SK-N-SH (cell line): ENCODE measurements around the gene ZNF891. TPM values are rescaled to one million over a fixed set of nuclear protein-coding genes. Genes with fewer than 3 reads are reported as not detected.

Experiments
- CTCF ChIA-PET: fragments of 300-600, 350-600 bp; formaldehyde crosslinking; extraction: SDS; loops from one replicate; lab custom pipeline; 2021; lab: Yijun Ruan, JAX
- POLR2A ChIA-PET: fragments of 350-600 bp; sonication (Branson Sonifier 250); formaldehyde crosslinking; extraction: SDS; loops from one replicate; lab custom pipeline; 2020; ENCODE audit warnings: antibody characterized with exemption, inconsistent platforms; lab: Yijun Ruan, JAX
- DNase-seq: peaks from one replicate; pipeline ENCODE4 v3.0.0; 2012
- H2AFZ ChIP-seq: fragments of 200-600 bp; sonication (generic); 2 replicates; pipeline ENCODE4 v1.8.1; 2016; ENCODE audit warnings: antibody characterized with exemption, mild to moderate bottlenecking, low read depth
- H3F3A ChIP-seq: fragments of 200-600 bp; sonication (generic); replicated peaks from 2 replicates; pipeline ENCODE3; 2016; ENCODE audit warnings: antibody characterized with exemption, mild to moderate bottlenecking; ENCODE audit not compliant: insufficient read depth
- H3K27ac ChIP-seq, 2 experiments: fragments of 200-500 bp in 1 of 2; fragments of 200-600 bp in 1 of 2; sonication (Bioruptor generic) in 1 of 2; sonication (generic), shearing (Covaris generic) in 1 of 2; 2 replicates each; pipeline versions ENCODE4 v1.5.1 to v1.6.1; 2014 to 2016; ENCODE audit warnings: low read depth in 2 of 2, inconsistent platforms in 1 of 2, low read length in 1 of 2, mild to moderate bottlenecking in 1 of 2, mixed read lengths in 1 of 2
- H3K27me3 ChIP-seq: fragments of 200-600 bp; sonication (generic), shearing (Covaris generic); 2 replicates; pipeline ENCODE4 v1.6.1; 2016; ENCODE audit warnings: mixed run types; ENCODE audit not compliant: insufficient read depth
- H3K36me3 ChIP-seq, 2 experiments: fragments of 200-500 bp in 1 of 2; fragments of 200-600 bp in 1 of 2; sonication (Bioruptor generic) in 1 of 2; sonication (generic) in 1 of 2; replicated peaks in 1 of 2; 2 replicates each; pipeline versions ENCODE3 to v1.5.1; 2014 to 2016; ENCODE audit warnings: low read length in 1 of 2, mild to moderate bottlenecking in 1 of 2; ENCODE audit not compliant: insufficient read depth in 2 of 2, control insufficient read depth in 1 of 2
- H3K4me1 ChIP-seq, 2 experiments: fragments of 200-500 bp in 1 of 2; fragments of 200-600 bp in 1 of 2; sonication (Bioruptor generic) in 1 of 2; sonication (generic), shearing (Covaris generic) in 1 of 2; 2 replicates each; pipeline versions ENCODE4 v1.5.1 to v1.6.1; 2014 to 2016; ENCODE audit warnings: low read depth in 1 of 2, low read length in 1 of 2, mixed run types in 1 of 2; ENCODE audit not compliant: insufficient read depth in 2 of 2, control insufficient read depth in 1 of 2
- H3K4me2 ChIP-seq: fragments of 200-600 bp; sonication (generic), shearing (Covaris generic); 2 replicates; pipeline ENCODE4 v1.6.1; 2017; ENCODE audit warnings: mixed run types
- H3K4me3 ChIP-seq, 2 experiments: fragments of 200-500 bp in 1 of 2; fragments of 200-600 bp in 1 of 2; sonication (Bioruptor generic) in 1 of 2; sonication (generic), shearing (Covaris generic) in 1 of 2; 2 replicates each; pipeline versions ENCODE4 v1.5.1 to v1.8.1; 2014 to 2016; ENCODE audit warnings: low read depth in 2 of 2, inconsistent platforms in 1 of 2, low read length in 1 of 2, mild to moderate bottlenecking in 1 of 2, mixed read lengths in 1 of 2, moderate library complexity in 1 of 2
- H3K79me2 ChIP-seq: fragments of 200-600 bp; sonication (generic); 2 replicates; pipeline ENCODE4 v1.8.1; 2017; ENCODE audit warnings: mild to moderate bottlenecking; ENCODE audit not compliant: insufficient read depth
- H3K9ac ChIP-seq: fragments of 200-600 bp; sonication (generic); 2 replicates; pipeline ENCODE4 v1.6.1; 2017; ENCODE audit warnings: mixed run types
- H3K9me2 ChIP-seq: fragments of 200-600 bp; sonication (generic); 2 replicates; pipeline ENCODE4 v1.6.1; 2017; ENCODE audit warnings: mixed run types
- H3K9me3 ChIP-seq: fragments of 200-600 bp; sonication (generic); 2 replicates; pipeline ENCODE4 v1.6.1; 2017; ENCODE audit warnings: mixed run types, mild to moderate bottlenecking, moderate library complexity
- H4K20me1 ChIP-seq: fragments of 200-600 bp; sonication (generic); 2 replicates; pipeline ENCODE4 v1.6.1; 2017; ENCODE audit warnings: mild to moderate bottlenecking, mixed run types; ENCODE audit not compliant: insufficient read depth
- FOXM1 ChIP-seq: IDR thresholded peaks from 2 replicates; pipeline ENCODE4 v1.4.0; 2012; ENCODE audit warnings: low read depth, mild to moderate bottlenecking
- NRF1 ChIP-seq: IDR thresholded peaks from 2 replicates; pipeline ENCODE4 v1.6.1; 2012; ENCODE audit warnings: low read depth, mild to moderate bottlenecking, low read length
- POLR2AphosphoS5 ChIP-seq: IDR thresholded peaks from 2 replicates; pipeline ENCODE4 v1.6.1; 2012; ENCODE audit warnings: low read depth, low read length
- RAD21 ChIP-seq: IDR thresholded peaks from 2 replicates; pipeline ENCODE4 v1.6.1; 2012; ENCODE audit warnings: mild to moderate bottlenecking, low read length
- RCOR1 ChIP-seq: fragments of 150-350 bp; IDR thresholded peaks from 2 replicates; pipeline ENCODE4 v1.6.1; 2017; ENCODE audit warnings: antibody characterized with exemption, low read length
- RFX5 ChIP-seq: IDR thresholded peaks from 2 replicates; pipeline ENCODE4 v1.6.1; 2012; ENCODE audit warnings: mild to moderate bottlenecking, improper control_type of control experiment, low read length
- RXRA ChIP-seq: IDR thresholded peaks from 2 replicates; pipeline ENCODE4 v1.4.0; 2012; ENCODE audit warnings: low read depth, mild to moderate bottlenecking, borderline replicate concordance
- SIN3A ChIP-seq: IDR thresholded peaks from 2 replicates; pipeline ENCODE4 v1.6.1; 2012; ENCODE audit warnings: low read depth, mild to moderate bottlenecking, low read length, moderate library complexity, borderline replicate concordance
- SMC3 ChIP-seq: IDR thresholded peaks from 2 replicates; pipeline ENCODE4 v1.6.1; 2012; ENCODE audit warnings: low read depth, low read length, improper control_type of control experiment
- TAF1 ChIP-seq: IDR thresholded peaks from 2 replicates; pipeline ENCODE4 v1.6.1; 2012; ENCODE audit warnings: low read depth, mild to moderate bottlenecking, low read length, moderate library complexity, borderline replicate concordance
- TCF12 ChIP-seq: IDR thresholded peaks from 2 replicates; pipeline ENCODE4 v1.4.0; 2012
- WGBS: methylation state at CpG from one replicate; pipeline ENCODE4 v1.1.6; 2017; ENCODE audit warnings: low lambda C conversion rate; 5-methylcytosine and 5-hydroxymethylcytosine counted together
- polyA plus RNA-seq, 3 experiments: library from polyadenylated mRNA; depleted of rRNA; stranded (reverse); fragments of >200 nt; gene quantifications; 2 replicates each; pipeline ENCODE4 v1.2.3, GENCODE V29; 2012
- TF ChIP-seq, protein P1 (sequence below): IDR thresholded peaks from 2 replicates; pipeline ENCODE4; 2012
- TF ChIP-seq, protein P2 (sequence below): fragments of 150-350 bp; IDR thresholded peaks from 2 replicates; pipeline ENCODE4 v1.6.1; 2017; ENCODE audit warnings: antibody characterized with exemption, low read length, low read depth, borderline replicate concordance
- TF ChIP-seq, protein P3 (sequence below): IDR thresholded peaks from 2 replicates; pipeline ENCODE4 v1.4.0; 2012; ENCODE audit warnings: low read depth
- TF ChIP-seq, protein P4 (sequence below): fragments of 150-350 bp; IDR thresholded peaks from 2 replicates; pipeline ENCODE4 v1.6.1; 2016; ENCODE audit warnings: mild to moderate bottlenecking, low read depth, low read length
- TF ChIP-seq, protein P5 (sequence below): IDR thresholded peaks from 2 replicates; pipeline ENCODE4 v1.4.0; 2012; ENCODE audit warnings: low read depth, borderline replicate concordance
- TF ChIP-seq, protein P6 (sequence below): IDR thresholded peaks from 2 replicates; pipeline ENCODE4 v1.6.1; 2012; ENCODE audit warnings: mild to moderate bottlenecking, low read depth, low read length, moderate library complexity

The ZNF891 gene
- polyA plus RNA-seq, 1 of the 3 experiments (the other 2 are of a cell fraction) = 0.33 TPM

DNA sequence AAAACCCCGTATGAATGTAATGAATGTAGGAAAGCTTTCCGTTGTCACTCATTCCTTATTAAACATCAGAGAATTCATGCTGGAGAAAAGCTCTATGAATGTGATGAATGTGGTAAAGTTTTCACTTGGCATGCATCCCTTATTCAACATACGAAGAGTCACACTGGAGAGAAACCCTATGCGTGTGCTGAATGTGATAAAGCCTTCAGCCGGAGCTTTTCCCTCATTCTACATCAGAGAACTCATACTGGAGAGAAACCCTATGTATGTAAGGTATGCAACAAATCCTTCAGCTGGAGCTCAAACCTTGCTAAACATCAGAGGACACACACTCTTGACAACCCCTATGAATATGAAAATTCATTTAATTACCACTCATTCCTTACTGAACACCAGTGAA lies 23.8 kb downstream of the ZNF891 start:
- no peaks in the 10 kb centered on the region for H3K4me1 ChIP-seq
- H3K4me3 ChIP-seq = peak overlapping the region in 1 of 2 experiments; percentile 26; a peak in 1 of 4 replicates
- H3K9ac ChIP-seq = no peak overlapping the region
- CTCF ChIA-PET = interaction anchor here (0.7 kb wide), 1 partner anchor 96 kb away, joined by 3 read pairs; no protein-coding TSS in a partner anchor
- no peak overlapping the region for H2AFZ ChIP-seq
- H3K27ac ChIP-seq = no peak overlapping the region
- no peaks in the 10 kb centered on the region for H3K9me2 ChIP-seq
- TF ChIP-seq NRF1 (no peak), RAD21 (no peak), SIN3A (no peak), TCF12 (no peak), RCOR1 (no peak), SMC3 (no peak), RFX5 (no peak), RXRA (no peak), POLR2AphosphoS5 (no peak), FOXM1 (no peak)
- TF ChIP-seq, protein P1, sequence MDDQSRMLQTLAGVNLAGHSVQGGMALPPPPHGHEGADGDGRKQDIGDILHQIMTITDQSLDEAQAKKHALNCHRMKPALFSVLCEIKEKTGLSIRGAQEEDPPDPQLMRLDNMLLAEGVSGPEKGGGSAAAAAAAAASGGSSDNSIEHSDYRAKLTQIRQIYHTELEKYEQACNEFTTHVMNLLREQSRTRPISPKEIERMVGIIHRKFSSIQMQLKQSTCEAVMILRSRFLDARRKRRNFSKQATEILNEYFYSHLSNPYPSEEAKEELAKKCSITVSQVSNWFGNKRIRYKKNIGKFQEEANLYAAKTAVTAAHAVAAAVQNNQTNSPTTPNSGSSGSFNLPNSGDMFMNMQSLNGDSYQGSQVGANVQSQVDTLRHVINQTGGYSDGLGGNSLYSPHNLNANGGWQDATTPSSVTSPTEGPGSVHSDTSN = no peak
- TF ChIP-seq, protein P2, sequence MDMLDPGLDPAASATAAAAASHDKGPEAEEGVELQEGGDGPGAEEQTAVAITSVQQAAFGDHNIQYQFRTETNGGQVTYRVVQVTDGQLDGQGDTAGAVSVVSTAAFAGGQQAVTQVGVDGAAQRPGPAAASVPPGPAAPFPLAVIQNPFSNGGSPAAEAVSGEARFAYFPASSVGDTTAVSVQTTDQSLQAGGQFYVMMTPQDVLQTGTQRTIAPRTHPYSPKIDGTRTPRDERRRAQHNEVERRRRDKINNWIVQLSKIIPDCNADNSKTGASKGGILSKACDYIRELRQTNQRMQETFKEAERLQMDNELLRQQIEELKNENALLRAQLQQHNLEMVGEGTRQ = no peak
- WGBS = 99% methylated on average over 5 of the region's 5 CpGs
- peaks cover 13% of the 10 kb centered on the region for H3F3A ChIP-seq
- no peaks in the 10 kb centered on the region for H4K20me1 ChIP-seq
- POLR2A ChIA-PET = no interaction called here
- H3K36me3 ChIP-seq = peaks cover 49 to 97% of the 10 kb centered on the region in 2 experiments
- no peak overlapping the region for H3K4me2 ChIP-seq
- H3K79me2 ChIP-seq = no peaks in the 10 kb centered on the region
- peaks cover 82% of the 10 kb centered on the region for H3K9me3 ChIP-seq
- no peaks in the 10 kb centered on the region for H3K27me3 ChIP-seq
- DNase-seq = no peak

DNA sequence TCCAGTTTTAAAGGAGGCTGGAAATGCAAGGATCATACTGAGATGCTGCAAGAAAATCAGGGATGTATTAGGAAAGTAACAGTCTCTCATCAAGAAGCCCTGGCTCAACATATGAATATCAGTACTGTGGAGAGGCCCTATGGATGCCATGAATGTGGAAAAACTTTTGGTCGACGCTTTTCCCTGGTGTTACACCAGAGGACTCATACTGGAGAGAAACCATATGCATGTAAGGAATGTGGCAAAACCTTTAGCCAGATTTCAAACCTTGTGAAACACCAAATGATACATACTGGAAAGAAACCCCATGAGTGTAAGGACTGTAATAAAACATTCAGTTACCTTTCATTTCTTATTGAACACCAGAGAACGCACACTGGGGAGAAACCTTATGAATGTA lies 24.5 kb downstream of the ZNF891 start:
- H3K9ac ChIP-seq = no peak overlapping the region
- 96% methylated on average over 3 of the region's 3 CpGs for WGBS
- no peak overlapping the region for H2AFZ ChIP-seq
- CTCF ChIA-PET = no interaction called here
- no peak overlapping the region for H3K27ac ChIP-seq
- POLR2A ChIA-PET = no interaction called here
- no peaks in the 10 kb centered on the region for H4K20me1 ChIP-seq
- peaks cover 13% of the 10 kb centered on the region for H3F3A ChIP-seq
- no peaks in the 10 kb centered on the region for H3K27me3 ChIP-seq
- TF ChIP-seq TAF1 (no peak), NRF1 (no peak)
- TF ChIP-seq, protein P3, sequence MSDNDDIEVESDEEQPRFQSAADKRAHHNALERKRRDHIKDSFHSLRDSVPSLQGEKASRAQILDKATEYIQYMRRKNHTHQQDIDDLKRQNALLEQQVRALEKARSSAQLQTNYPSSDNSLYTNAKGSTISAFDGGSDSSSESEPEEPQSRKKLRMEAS = no peak
- TF ChIP-seq, protein P4, sequence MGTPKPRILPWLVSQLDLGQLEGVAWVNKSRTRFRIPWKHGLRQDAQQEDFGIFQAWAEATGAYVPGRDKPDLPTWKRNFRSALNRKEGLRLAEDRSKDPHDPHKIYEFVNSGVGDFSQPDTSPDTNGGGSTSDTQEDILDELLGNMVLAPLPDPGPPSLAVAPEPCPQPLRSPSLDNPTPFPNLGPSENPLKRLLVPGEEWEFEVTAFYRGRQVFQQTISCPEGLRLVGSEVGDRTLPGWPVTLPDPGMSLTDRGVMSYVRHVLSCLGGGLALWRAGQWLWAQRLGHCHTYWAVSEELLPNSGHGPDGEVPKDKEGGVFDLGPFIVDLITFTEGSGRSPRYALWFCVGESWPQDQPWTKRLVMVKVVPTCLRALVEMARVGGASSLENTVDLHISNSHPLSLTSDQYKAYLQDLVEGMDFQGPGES = no peak
- TF ChIP-seq, protein P5, sequence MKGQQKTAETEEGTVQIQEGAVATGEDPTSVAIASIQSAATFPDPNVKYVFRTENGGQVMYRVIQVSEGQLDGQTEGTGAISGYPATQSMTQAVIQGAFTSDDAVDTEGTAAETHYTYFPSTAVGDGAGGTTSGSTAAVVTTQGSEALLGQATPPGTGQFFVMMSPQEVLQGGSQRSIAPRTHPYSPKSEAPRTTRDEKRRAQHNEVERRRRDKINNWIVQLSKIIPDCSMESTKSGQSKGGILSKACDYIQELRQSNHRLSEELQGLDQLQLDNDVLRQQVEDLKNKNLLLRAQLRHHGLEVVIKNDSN = no peak
- TF ChIP-seq, protein P6, sequence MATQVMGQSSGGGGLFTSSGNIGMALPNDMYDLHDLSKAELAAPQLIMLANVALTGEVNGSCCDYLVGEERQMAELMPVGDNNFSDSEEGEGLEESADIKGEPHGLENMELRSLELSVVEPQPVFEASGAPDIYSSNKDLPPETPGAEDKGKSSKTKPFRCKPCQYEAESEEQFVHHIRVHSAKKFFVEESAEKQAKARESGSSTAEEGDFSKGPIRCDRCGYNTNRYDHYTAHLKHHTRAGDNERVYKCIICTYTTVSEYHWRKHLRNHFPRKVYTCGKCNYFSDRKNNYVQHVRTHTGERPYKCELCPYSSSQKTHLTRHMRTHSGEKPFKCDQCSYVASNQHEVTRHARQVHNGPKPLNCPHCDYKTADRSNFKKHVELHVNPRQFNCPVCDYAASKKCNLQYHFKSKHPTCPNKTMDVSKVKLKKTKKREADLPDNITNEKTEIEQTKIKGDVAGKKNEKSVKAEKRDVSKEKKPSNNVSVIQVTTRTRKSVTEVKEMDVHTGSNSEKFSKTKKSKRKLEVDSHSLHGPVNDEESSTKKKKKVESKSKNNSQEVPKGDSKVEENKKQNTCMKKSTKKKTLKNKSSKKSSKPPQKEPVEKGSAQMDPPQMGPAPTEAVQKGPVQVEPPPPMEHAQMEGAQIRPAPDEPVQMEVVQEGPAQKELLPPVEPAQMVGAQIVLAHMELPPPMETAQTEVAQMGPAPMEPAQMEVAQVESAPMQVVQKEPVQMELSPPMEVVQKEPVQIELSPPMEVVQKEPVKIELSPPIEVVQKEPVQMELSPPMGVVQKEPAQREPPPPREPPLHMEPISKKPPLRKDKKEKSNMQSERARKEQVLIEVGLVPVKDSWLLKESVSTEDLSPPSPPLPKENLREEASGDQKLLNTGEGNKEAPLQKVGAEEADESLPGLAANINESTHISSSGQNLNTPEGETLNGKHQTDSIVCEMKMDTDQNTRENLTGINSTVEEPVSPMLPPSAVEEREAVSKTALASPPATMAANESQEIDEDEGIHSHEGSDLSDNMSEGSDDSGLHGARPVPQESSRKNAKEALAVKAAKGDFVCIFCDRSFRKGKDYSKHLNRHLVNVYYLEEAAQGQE = no peak
- peak overlapping the region in 1 of 2 experiments; percentile 26; a peak in 1 of 4 replicates for H3K4me3 ChIP-seq
- DNase-seq = no peak
- peaks cover 76% of the 10 kb centered on the region for H3K9me3 ChIP-seq
- no peak overlapping the region for H3K4me2 ChIP-seq
- peaks cover 55 to 100% of the 10 kb centered on the region in 2 experiments for H3K36me3 ChIP-seq
- H3K79me2 ChIP-seq = no peaks in the 10 kb centered on the region
- H3K4me1 ChIP-seq = no peaks in the 10 kb centered on the region
- no peaks in the 10 kb centered on the region for H3K9me2 ChIP-seq
